Esophagus squamous epithelium (tissue), 4 donors: ENCODE data around the gene ARHGAP26.

Source experiments
- POLR2A ChIP-seq, 4 donors: fragments of 450-650 bp; IDR thresholded peaks; one replicate each; pipeline ENCODE4 v1.6.1; 2017; ENCODE audit warnings: antibody characterized with exemption in 4 of 4, mild to moderate bottlenecking in 4 of 4, moderate library complexity in 3 of 4
- TF ChIP-seq, protein P1 (sequence below), 6 experiments: fragments of 450-650 bp in 4 of 6; fragments of 200-600 bp in 2 of 6; sonication (generic) in 2 of 6; IDR thresholded peaks; one replicate each; pipeline ENCODE4 v1.5.1; 2016 to 2019; ENCODE audit warnings: antibody characterized with exemption in 6 of 6, mild to moderate bottlenecking in 4 of 6, moderate library complexity in 4 of 6

- TF ChIP-seq, protein P1, sequence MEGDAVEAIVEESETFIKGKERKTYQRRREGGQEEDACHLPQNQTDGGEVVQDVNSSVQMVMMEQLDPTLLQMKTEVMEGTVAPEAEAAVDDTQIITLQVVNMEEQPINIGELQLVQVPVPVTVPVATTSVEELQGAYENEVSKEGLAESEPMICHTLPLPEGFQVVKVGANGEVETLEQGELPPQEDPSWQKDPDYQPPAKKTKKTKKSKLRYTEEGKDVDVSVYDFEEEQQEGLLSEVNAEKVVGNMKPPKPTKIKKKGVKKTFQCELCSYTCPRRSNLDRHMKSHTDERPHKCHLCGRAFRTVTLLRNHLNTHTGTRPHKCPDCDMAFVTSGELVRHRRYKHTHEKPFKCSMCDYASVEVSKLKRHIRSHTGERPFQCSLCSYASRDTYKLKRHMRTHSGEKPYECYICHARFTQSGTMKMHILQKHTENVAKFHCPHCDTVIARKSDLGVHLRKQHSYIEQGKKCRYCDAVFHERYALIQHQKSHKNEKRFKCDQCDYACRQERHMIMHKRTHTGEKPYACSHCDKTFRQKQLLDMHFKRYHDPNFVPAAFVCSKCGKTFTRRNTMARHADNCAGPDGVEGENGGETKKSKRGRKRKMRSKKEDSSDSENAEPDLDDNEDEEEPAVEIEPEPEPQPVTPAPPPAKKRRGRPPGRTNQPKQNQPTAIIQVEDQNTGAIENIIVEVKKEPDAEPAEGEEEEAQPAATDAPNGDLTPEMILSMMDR (IDR thresholded peaks at IDR 0.05): no peak
- TF ChIP-seq POLR2A (IDR thresholded peaks at IDR 0.05): no peak
These were observed 396.7 kb downstream of the ARHGAP26 start for GRCh38 chr5:143166661-143167420.
